ENCODE data around the gene NAA16.
"Not testable (repeated sequence)": the region's sequence is repeated elsewhere in the genome, so short reads cannot be mapped to it uniquely, and the experiment has no call there.

The NAA16 gene

GRCh38 chr13:41407380-41407779, 96.3 kb downstream of the NAA16 start:
- H3K36me3 Mint-ChIP-seq = no peaks in the 10 kb centered on the region
- no peaks in the 10 kb centered on the region for H3K4me1 Mint-ChIP-seq
- H3K9me3 Mint-ChIP-seq = no peaks in the 10 kb centered on the region
- H3K27ac Mint-ChIP-seq = no peak overlapping the region
- ATAC-seq = no peak
- peaks cover 25% of the 10 kb centered on the region for H3K27me3 Mint-ChIP-seq
- H3K4me3 Mint-ChIP-seq = no peak overlapping the region

- Mint-ChIP-seq H3K4me3 (no peak overlapping the region), H3K36me3 (no peaks in the 10 kb centered on the region), H3K9me3 (no peaks in the 10 kb centered on the region), H3K4me1 (no peaks in the 10 kb centered on the region), H3K27me3 (peaks cover 25% of the 10 kb centered on the region), H3K27ac (no peak overlapping the region)
- no peak for ATAC-seq
Measured at GRCh38 chr13:41408121-41408520, 97.1 kb downstream of the NAA16 start.

- H3K4me3 Mint-ChIP-seq = no peak overlapping the region
- no peak overlapping the region for H3K27ac Mint-ChIP-seq
- H3K9me3 Mint-ChIP-seq = no peaks in the 10 kb centered on the region
- no peaks in the 10 kb centered on the region for H3K4me1 Mint-ChIP-seq
- peaks cover 25% of the 10 kb centered on the region for H3K27me3 Mint-ChIP-seq
- no peak for ATAC-seq
- H3K36me3 Mint-ChIP-seq = no peaks in the 10 kb centered on the region
Measured at GRCh38 chr13:41408746-41409145, 97.7 kb downstream of the NAA16 start.

- Mint-ChIP-seq H3K27ac (no peak overlapping the region), H3K27me3 (peaks cover 25% of the 10 kb centered on the region)
- ATAC-seq = no peak
Measured at GRCh38 chr13:41409611-41410010, 98.5 kb downstream of the NAA16 start.

GRCh38 chr13:41411060-41411459, 100.0 kb downstream of the NAA16 start:
- H3K4me3 Mint-ChIP-seq = no peak overlapping the region
- peaks cover 25% of the 10 kb centered on the region for H3K27me3 Mint-ChIP-seq
- H3K27ac Mint-ChIP-seq = no peak overlapping the region
- H3K4me1 Mint-ChIP-seq = no peaks in the 10 kb centered on the region
- no peaks in the 10 kb centered on the region for H3K9me3 Mint-ChIP-seq
- no peak for ATAC-seq
- H3K36me3 Mint-ChIP-seq = no peaks in the 10 kb centered on the region

More at GRCh38 chr13:41409611-41410010, 98.5 kb downstream of the NAA16 start:
- Mint-ChIP-seq H3K4me1 (no peaks in the 10 kb centered on the region), H3K36me3 (no peaks in the 10 kb centered on the region), H3K9me3 (no peaks in the 10 kb centered on the region), H3K4me3 (no peak overlapping the region)

GRCh38 chr13:41411522-41411921, 100.5 kb downstream of the NAA16 start:
- Mint-ChIP-seq H3K9me3 (no peaks in the 10 kb centered on the region), H3K36me3 (no peaks in the 10 kb centered on the region), H3K4me3 (no peak overlapping the region), H3K27ac (no peak overlapping the region), H3K27me3 (peaks cover 25% of the 10 kb centered on the region), H3K4me1 (no peaks in the 10 kb centered on the region)
- no peak for ATAC-seq

GRCh38 chr13:41413872-41414271, 102.8 kb downstream of the NAA16 start:
- Mint-ChIP-seq H3K27ac (no peak overlapping the region), H3K36me3 (peaks cover 5% of the 10 kb centered on the region), H3K4me3 (no peak overlapping the region), H3K4me1 (no peaks in the 10 kb centered on the region), H3K27me3 (peaks cover 20% of the 10 kb centered on the region), H3K9me3 (no peaks in the 10 kb centered on the region)
- no peak for ATAC-seq

GRCh38 chr13:41416276-41416675, 105.2 kb downstream of the NAA16 start:
- no peak for ATAC-seq
- Mint-ChIP-seq H3K4me1 (no peaks in the 10 kb centered on the region), H3K36me3 (peaks cover 5% of the 10 kb centered on the region), H3K9me3 (no peaks in the 10 kb centered on the region), H3K4me3 (no peak overlapping the region), H3K27ac (no peak overlapping the region), H3K27me3 (peaks cover 9% of the 10 kb centered on the region)

GRCh38 chr13:41418027-41418426, 107.0 kb downstream of the NAA16 start:
- peaks cover 5% of the 10 kb centered on the region for H3K36me3 Mint-ChIP-seq
- H3K9me3 Mint-ChIP-seq = no peaks in the 10 kb centered on the region
- H3K27me3 Mint-ChIP-seq = peaks cover 10% of the 10 kb centered on the region
- no peaks in the 10 kb centered on the region for H3K4me1 Mint-ChIP-seq
- H3K4me3 Mint-ChIP-seq = no peak overlapping the region
- ATAC-seq = no peak
- no peak overlapping the region for H3K27ac Mint-ChIP-seq

GRCh38 chr13:41418731-41419130, 107.7 kb downstream of the NAA16 start:
- Mint-ChIP-seq H3K4me1 (no peaks in the 10 kb centered on the region), H3K9me3 (no peaks in the 10 kb centered on the region), H3K27ac (no peak overlapping the region), H3K27me3 (peaks cover 17% of the 10 kb centered on the region), H3K4me3 (no peak overlapping the region), H3K36me3 (peaks cover 5% of the 10 kb centered on the region)
- ATAC-seq = no peak

GRCh38 chr13:41419206-41419605, 108.1 kb downstream of the NAA16 start:
- Mint-ChIP-seq H3K36me3 (peaks cover 5% of the 10 kb centered on the region), H3K27me3 (peaks cover 22% of the 10 kb centered on the region), H3K4me1 (no peaks in the 10 kb centered on the region), H3K27ac (no peak overlapping the region), H3K9me3 (no peaks in the 10 kb centered on the region), H3K4me3 (no peak overlapping the region)
- ATAC-seq = no peak

GRCh38 chr13:41420146-41420545, 109.1 kb downstream of the NAA16 start:
- peaks cover 29% of the 10 kb centered on the region for H3K27me3 Mint-ChIP-seq
- ATAC-seq = no peak
- H3K4me1 Mint-ChIP-seq = no peaks in the 10 kb centered on the region
- H3K4me3 Mint-ChIP-seq = no peak overlapping the region
- H3K27ac Mint-ChIP-seq = no peak overlapping the region
- no peaks in the 10 kb centered on the region for H3K9me3 Mint-ChIP-seq
- peaks cover 5% of the 10 kb centered on the region for H3K36me3 Mint-ChIP-seq

GRCh38 chr13:41421330-41421729, 110.3 kb downstream of the NAA16 start:
- not testable (repeated sequence) for ATAC-seq, H3K36me3 Mint-ChIP-seq, H3K9me3 Mint-ChIP-seq, H3K4me1 Mint-ChIP-seq, H3K4me3 Mint-ChIP-seq, H3K27ac Mint-ChIP-seq
- H3K27me3 Mint-ChIP-seq = peaks cover 40% of the 10 kb centered on the region

- not testable (repeated sequence) for H3K4me3 Mint-ChIP-seq, H3K27ac Mint-ChIP-seq, H3K9me3 Mint-ChIP-seq, H3K36me3 Mint-ChIP-seq, ATAC-seq, H3K4me1 Mint-ChIP-seq
- H3K27me3 Mint-ChIP-seq = peaks cover 41% of the 10 kb centered on the region
Measured at GRCh38 chr13:41421983-41422382, 110.9 kb downstream of the NAA16 start.

- not testable (repeated sequence) for H3K4me3 Mint-ChIP-seq, ATAC-seq, H3K27ac Mint-ChIP-seq, H3K9me3 Mint-ChIP-seq, H3K36me3 Mint-ChIP-seq, H3K4me1 Mint-ChIP-seq
- peaks cover 50% of the 10 kb centered on the region for H3K27me3 Mint-ChIP-seq
Measured at GRCh38 chr13:41423259-41423658, 112.2 kb downstream of the NAA16 start.

- not testable (repeated sequence) for ATAC-seq, H3K27ac Mint-ChIP-seq, H3K4me1 Mint-ChIP-seq, H3K4me3 Mint-ChIP-seq, H3K36me3 Mint-ChIP-seq, H3K9me3 Mint-ChIP-seq
- peaks cover 41% of the 10 kb centered on the region for H3K27me3 Mint-ChIP-seq
Measured at GRCh38 chr13:41424675-41425074, 113.6 kb downstream of the NAA16 start.

- H3K36me3 Mint-ChIP-seq = no peaks in the 10 kb centered on the region
- H3K4me3 Mint-ChIP-seq = no peak overlapping the region
- H3K9me3 Mint-ChIP-seq = no peaks in the 10 kb centered on the region
- peaks cover 41% of the 10 kb centered on the region for H3K27me3 Mint-ChIP-seq
- no peak overlapping the region for H3K27ac Mint-ChIP-seq
- ATAC-seq = no peak
- H3K4me1 Mint-ChIP-seq = peaks cover 5% of the 10 kb centered on the region
Measured at GRCh38 chr13:41426047-41426446, 115.0 kb downstream of the NAA16 start.
